CD4-positive, alpha-beta T cell treated with Interleukin-6 at 100 ng/mL for 8 hours (primary cell): ENCODE data around the gene CELSR1.

Source experiments
- DNase-seq: peaks from one replicate; pipeline ENCODE4 v3.0.0-alpha.2; 2020; ENCODE audit warnings: mixed read lengths, low spot score

CELSR1 gene

GRCh38 chr22:46537225-46537945, at the start of gene CELSR1:
TSS of gene CELSR1 (minus strand) at chr22:46537620. CDS start at chr22:46537170, 450 bp downstream.
- no peak for DNase-seq

GRCh38 chr22:46587061-46587460, 49.6 kb upstream of the CELSR1 start:
- no peak for DNase-seq

- DNase-seq: no peak
Observed at GRCh38 chr22:46586531-46587011, 49.2 kb upstream of the CELSR1 start.

- no peak for DNase-seq
Observed at GRCh38 chr22:46586123-46586519, 48.7 kb upstream of the CELSR1 start.

GRCh38 chr22:46585340-46586122, 48.1 kb upstream of the CELSR1 start:
- DNase-seq: no peak

GRCh38 chr22:46584081-46584921, 46.9 kb upstream of the CELSR1 start:
- no peak for DNase-seq

GRCh38 chr22:46583571-46583970, 46.2 kb upstream of the CELSR1 start:
- no peak for DNase-seq

GRCh38 chr22:46582281-46582933, 45.0 kb upstream of the CELSR1 start:
- DNase-seq: no peak

- no peak for DNase-seq
Observed at GRCh38 chr22:46581538-46582244, 44.3 kb upstream of the CELSR1 start.

GRCh38 chr22:46580940-46581537, 43.6 kb upstream of the CELSR1 start:
- DNase-seq: no peak

GRCh38 chr22:46579751-46580449, 42.5 kb upstream of the CELSR1 start:
- no peak for DNase-seq

- no peak for DNase-seq
Observed at GRCh38 chr22:46578824-46579561, 41.6 kb upstream of the CELSR1 start.

GRCh38 chr22:46578251-46578823, 40.9 kb upstream of the CELSR1 start:
- no peak for DNase-seq

- no peak for DNase-seq
Observed at GRCh38 chr22:46577368-46578249, 40.2 kb upstream of the CELSR1 start.

- peak; percentile 40 for DNase-seq
Observed at GRCh38 chr22:46576556-46577367, 39.3 kb upstream of the CELSR1 start.

GRCh38 chr22:46575911-46576555, 38.6 kb upstream of the CELSR1 start:
- DNase-seq: no peak
